Mesothelial cell of epicardium (in vitro differentiated cells): ENCODE data around the gene SYT17. TPM values are rescaled to one million over a fixed set of nuclear protein-coding genes. Genes with fewer than 3 reads are reported as not detected.

Experiments
- DNase-seq, 2 experiments: peaks; one replicate each; pipeline ENCODE4 v3.0.0; 2021; ENCODE audit warnings: low spot score in 2 of 2; ENCODE audit not compliant: unreplicated experiment in 2 of 2
- H3K27ac Mint-ChIP-seq: 2 replicates; pipeline ENCODE4 v1.8.0; 2021; ENCODE audit warnings: mixed read lengths
- H3K27me3 Mint-ChIP-seq: 2 replicates; pipeline ENCODE4 v1.8.0; 2021; ENCODE audit warnings: low read depth, mixed read lengths
- H3K36me3 Mint-ChIP-seq: 2 replicates; pipeline ENCODE4 v1.8.0; 2021; ENCODE audit warnings: mixed read lengths
- H3K4me1 Mint-ChIP-seq: 2 replicates; pipeline ENCODE4 v1.8.0; 2021; ENCODE audit warnings: mixed read lengths
- H3K4me3 Mint-ChIP-seq: 2 replicates; pipeline ENCODE4 v1.8.0; 2021; ENCODE audit warnings: mild to moderate bottlenecking, moderate library complexity, mixed read lengths
- H3K9me3 Mint-ChIP-seq: 2 replicates; pipeline ENCODE4 v1.8.0; 2021; ENCODE audit warnings: mixed read lengths
- total RNA-seq: library from RNA; stranded (reverse); gene quantifications from 3 replicates; pipeline ENCODE4 v1.2.1, GENCODE V29; 2021
- TF ChIP-seq, protein P1 (sequence below): fragments of 200-600 bp; sonication (generic); IDR thresholded peaks from one replicate; pipeline ENCODE4 v1.5.0; 2021; ENCODE audit warnings: antibody characterized with exemption; ENCODE audit not compliant: unreplicated experiment

SYT17 gene
- total RNA-seq, 1 donor from 2014 or later, result 7.4 TPM

DNA sequence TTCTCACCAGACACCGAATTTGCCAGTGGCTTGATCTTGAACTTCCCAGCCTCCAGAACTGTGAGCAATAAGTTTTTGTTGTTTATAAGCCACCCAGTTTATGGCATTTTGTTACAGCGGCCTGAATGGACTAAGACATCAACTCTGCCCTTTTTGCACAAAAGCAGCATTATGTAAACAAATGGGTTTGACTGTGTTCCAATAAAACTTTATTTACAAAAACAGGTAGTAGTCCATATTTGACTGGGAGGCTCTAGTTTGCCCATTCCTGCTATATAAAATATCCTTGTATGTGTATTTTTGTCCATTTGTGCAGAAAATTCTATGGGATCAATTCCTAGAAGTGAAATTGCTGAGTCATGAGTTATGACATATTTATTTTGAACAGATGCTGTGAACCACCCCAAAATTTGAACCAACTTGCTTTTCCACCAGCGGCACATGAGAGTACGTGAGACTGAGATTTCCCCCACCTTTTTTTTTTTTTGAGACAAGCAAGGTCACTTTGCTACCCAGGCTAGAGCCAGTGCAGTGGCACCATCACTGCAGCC lies 96.2 kb downstream of the SYT17 start:
- Mint-ChIP-seq H3K9me3 (peaks cover 27% of the 10 kb centered on the region), H3K27me3 (no peaks in the 10 kb centered on the region)
- no peak for DNase-seq

DNA sequence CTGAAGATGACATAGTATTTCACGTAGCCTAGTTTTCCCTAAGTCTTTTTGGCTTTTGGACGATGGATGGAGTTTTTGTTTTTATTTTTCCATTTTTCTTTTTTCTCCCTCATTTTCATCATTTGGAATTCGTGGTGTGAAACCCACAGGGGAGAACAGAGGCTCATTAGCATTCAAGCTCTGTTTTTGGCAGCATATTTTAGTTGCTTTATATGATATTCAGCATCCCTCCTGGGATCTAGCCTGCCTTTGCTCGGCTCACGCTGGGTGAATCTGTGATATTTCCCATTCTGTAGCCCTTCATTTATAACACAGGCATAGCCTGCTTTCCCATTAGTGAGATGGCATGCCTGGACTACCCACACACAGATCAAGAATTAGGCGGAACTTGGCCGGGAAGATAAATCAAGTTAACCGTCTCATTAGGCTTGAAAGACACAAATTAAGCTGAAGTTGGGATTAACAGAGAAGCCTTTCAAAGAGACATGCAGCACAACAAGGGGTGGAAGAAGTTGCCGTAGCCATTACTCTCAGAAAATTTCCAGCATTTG lies 97.4 kb downstream of the SYT17 start:
- Mint-ChIP-seq H3K27me3 (no peaks in the 10 kb centered on the region), H3K9me3 (peaks cover 28% of the 10 kb centered on the region), H3K36me3 (peaks cover 11% of the 10 kb centered on the region), H3K27ac (no peak overlapping the region), H3K4me3 (no peak overlapping the region), H3K4me1 (no peaks in the 10 kb centered on the region)
- no peak for DNase-seq
- TF ChIP-seq, protein P1, sequence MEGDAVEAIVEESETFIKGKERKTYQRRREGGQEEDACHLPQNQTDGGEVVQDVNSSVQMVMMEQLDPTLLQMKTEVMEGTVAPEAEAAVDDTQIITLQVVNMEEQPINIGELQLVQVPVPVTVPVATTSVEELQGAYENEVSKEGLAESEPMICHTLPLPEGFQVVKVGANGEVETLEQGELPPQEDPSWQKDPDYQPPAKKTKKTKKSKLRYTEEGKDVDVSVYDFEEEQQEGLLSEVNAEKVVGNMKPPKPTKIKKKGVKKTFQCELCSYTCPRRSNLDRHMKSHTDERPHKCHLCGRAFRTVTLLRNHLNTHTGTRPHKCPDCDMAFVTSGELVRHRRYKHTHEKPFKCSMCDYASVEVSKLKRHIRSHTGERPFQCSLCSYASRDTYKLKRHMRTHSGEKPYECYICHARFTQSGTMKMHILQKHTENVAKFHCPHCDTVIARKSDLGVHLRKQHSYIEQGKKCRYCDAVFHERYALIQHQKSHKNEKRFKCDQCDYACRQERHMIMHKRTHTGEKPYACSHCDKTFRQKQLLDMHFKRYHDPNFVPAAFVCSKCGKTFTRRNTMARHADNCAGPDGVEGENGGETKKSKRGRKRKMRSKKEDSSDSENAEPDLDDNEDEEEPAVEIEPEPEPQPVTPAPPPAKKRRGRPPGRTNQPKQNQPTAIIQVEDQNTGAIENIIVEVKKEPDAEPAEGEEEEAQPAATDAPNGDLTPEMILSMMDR, result no peak

More for the DNA sequence above, 96.2 kb downstream of the SYT17 start:
- Mint-ChIP-seq H3K27ac (no peak overlapping the region), H3K36me3 (peaks cover 11% of the 10 kb centered on the region), H3K4me3 (no peak overlapping the region), H3K4me1 (peaks cover 2% of the 10 kb centered on the region)
- TF ChIP-seq, protein P1, result no peak

DNA sequence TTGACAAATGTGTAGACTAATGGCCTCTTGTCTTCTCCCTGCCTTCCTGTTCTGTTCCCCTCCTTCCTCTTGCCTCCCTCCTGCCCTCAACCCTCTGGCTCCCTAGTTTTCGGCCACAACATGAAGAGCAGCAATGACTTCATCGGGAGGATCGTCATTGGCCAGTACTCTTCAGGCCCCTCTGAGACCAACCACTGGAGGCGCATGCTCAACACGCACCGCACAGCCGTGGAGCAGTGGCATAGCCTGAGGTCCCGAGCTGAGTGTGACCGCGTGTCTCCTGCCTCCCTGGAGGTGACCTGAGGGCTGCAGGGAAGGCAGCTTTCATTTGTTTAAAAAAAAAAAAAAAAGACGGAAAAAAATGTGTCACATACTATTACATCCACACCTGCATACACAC lies 98.7 kb downstream of the SYT17 start:
- TF ChIP-seq, protein P1, result no peak
- Mint-ChIP-seq H3K27ac (no peak overlapping the region), H3K27me3 (no peaks in the 10 kb centered on the region), H3K36me3 (peaks cover 11% of the 10 kb centered on the region), H3K4me3 (no peak overlapping the region), H3K9me3 (peaks cover 28% of the 10 kb centered on the region), H3K4me1 (no peaks in the 10 kb centered on the region)
- no peak for DNase-seq

DNA sequence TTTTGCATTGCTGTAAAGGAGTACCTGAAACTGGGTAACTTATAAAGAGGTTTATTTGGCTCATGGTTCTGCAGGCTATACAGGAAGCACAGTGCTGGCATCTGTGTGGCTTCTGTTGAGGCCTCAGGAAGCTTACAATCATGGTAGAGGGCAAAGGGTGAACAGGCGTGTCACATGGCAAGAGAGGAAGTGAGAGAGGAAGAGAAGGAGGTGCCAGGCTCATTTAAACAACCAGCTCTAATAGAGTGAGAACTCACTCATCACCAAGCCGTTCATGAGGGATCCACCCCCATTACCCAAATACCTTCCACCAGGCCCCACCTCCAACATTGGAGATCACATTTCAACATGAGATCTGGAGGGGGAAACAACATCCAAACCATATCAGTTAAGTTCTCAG lies 101.1 kb downstream of the SYT17 start:
- peaks cover 4% of the 10 kb centered on the region for H3K27me3 Mint-ChIP-seq
- no peaks in the 10 kb centered on the region for H3K4me1 Mint-ChIP-seq
- no peak for DNase-seq
- TF ChIP-seq, protein P1, result no peak
- peaks cover 25% of the 10 kb centered on the region for H3K9me3 Mint-ChIP-seq
- no peak overlapping the region for H3K27ac Mint-ChIP-seq
- H3K36me3 Mint-ChIP-seq, result peaks cover 11% of the 10 kb centered on the region
- no peak overlapping the region for H3K4me3 Mint-ChIP-seq

DNA sequence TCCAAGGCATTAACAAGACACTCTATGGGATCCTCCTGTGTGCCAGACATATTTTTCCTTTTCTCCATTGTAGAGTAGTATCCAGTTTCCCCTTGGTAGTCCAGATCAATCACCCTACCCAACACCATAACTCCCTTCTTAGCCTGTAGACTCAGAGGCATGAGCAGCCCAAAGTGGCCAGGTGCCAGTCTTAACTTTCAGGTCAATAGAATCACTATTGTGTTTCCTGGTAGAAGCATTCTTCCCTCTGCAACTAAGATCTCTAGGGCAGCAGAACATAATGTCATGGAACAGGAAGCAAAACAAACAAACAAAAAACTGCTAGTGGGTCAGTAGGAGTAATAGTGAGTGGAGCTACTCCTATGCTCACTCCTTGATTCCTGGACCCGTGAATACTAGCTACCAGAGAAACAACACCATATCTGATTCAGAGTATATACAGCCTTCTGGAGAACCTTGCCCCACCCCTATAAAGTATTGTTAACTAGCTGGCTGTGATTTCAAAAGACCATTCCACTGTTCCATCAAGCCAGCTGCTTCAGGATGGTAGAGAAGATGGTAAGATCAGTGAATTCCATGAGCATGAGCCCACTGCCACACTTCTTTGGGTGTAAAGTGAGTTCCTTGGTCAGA lies 106.2 kb downstream of the SYT17 start:
- H3K9me3 Mint-ChIP-seq, result peaks cover 6% of the 10 kb centered on the region
- H3K36me3 Mint-ChIP-seq, result no peaks in the 10 kb centered on the region
- TF ChIP-seq, protein P1, result no peak
- no peaks in the 10 kb centered on the region for H3K4me1 Mint-ChIP-seq
- no peak for DNase-seq
- H3K27me3 Mint-ChIP-seq, result peaks cover 7% of the 10 kb centered on the region
- H3K4me3 Mint-ChIP-seq, result no peak overlapping the region
- H3K27ac Mint-ChIP-seq, result no peak overlapping the region
